Immature natural killer cell (primary cell): ENCODE results near the gene NR3C2. TPM values are rescaled to one million over a fixed set of nuclear protein-coding genes. Genes with fewer than 3 reads are reported as not detected.

Source experiments
- DNase-seq, 3 donors: peaks; one replicate each; pipeline ENCODE4 v3.0.0; 2022; ENCODE audit warnings: mixed read lengths in 1 of 3
- H3K27ac Mint-ChIP-seq, 6 donors: one replicate each; pipeline ENCODE4 v1.8.0; 2020; ENCODE audit warnings: mixed read lengths in 6 of 6, mild to moderate bottlenecking in 5 of 6, inconsistent platforms in 4 of 6, moderate library complexity in 3 of 6
- H3K27me3 Mint-ChIP-seq, 3 donors: one replicate each; pipeline ENCODE4 v1.8.0; 2020 to 2021; ENCODE audit warnings: low read depth in 3 of 3, mild to moderate bottlenecking in 3 of 3, mixed read lengths in 3 of 3, moderate library complexity in 3 of 3, inconsistent platforms in 1 of 3
- H3K36me3 Mint-ChIP-seq, 3 donors: one replicate each; pipeline ENCODE4 v1.8.0; 2020; ENCODE audit warnings: mixed read lengths in 3 of 3, inconsistent platforms in 2 of 3, mild to moderate bottlenecking in 2 of 3
- H3K4me1 Mint-ChIP-seq, 2 donors: one replicate each; pipeline ENCODE4 v1.8.0; 2020; ENCODE audit warnings: inconsistent platforms in 2 of 2, mild to moderate bottlenecking in 2 of 2, mixed read lengths in 2 of 2, moderate library complexity in 1 of 2
- H3K4me3 Mint-ChIP-seq, 5 donors: one replicate each; pipeline ENCODE4 v1.8.0; 2020; ENCODE audit warnings: mild to moderate bottlenecking in 5 of 5, mixed read lengths in 5 of 5, inconsistent platforms in 3 of 5, moderate library complexity in 3 of 5
- H3K9me3 Mint-ChIP-seq, 6 donors: one replicate each; pipeline ENCODE4 v1.8.0; 2020; ENCODE audit warnings: mild to moderate bottlenecking in 6 of 6, mixed read lengths in 6 of 6, inconsistent platforms in 4 of 6, moderate library complexity in 3 of 6
- polyA plus RNA-seq, 3 donors: library from polyadenylated mRNA; unstranded; fragments of 300-500 nt; fragmentation: Illumina TruSeq; gene quantifications; one replicate each; pipeline ENCODE4 v1.2.3, GENCODE V29; 2021

Gene NR3C2
- polyA plus RNA-seq, 3 donors from 2014 or later, result 1.0 to 1.2 (median 1.1) TPM

DNA sequence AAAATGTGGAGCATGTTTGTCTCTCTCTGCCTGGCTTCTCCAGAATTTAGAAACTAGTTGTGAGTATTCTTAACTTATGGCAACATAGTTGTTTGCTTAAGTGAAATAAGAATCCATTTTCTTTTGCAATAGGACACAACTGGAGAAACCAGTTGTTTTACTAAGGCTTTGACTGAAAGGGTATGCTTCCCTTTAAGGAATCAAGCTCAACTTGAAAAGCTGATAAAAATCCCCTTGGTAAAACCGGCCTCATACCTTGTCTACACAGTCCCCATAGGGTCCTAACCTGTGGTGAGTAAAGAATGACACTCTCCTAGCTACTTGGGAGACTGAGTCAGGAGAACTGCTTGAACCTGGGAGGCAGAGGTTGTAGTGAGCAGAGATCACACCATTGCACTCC is 139.8 kb downstream of the NR3C2 start:
- H3K4me3 Mint-ChIP-seq, result no peak overlapping the region
- DNase-seq, result no peak
- peaks cover 0 to 3% (median 2%) of the 10 kb centered on the region in 3 donors for H3K27me3 Mint-ChIP-seq
- no peaks in the 10 kb centered on the region for H3K4me1 Mint-ChIP-seq
- H3K9me3 Mint-ChIP-seq, result peaks cover 0 to 5% (median 2%) of the 10 kb centered on the region in 6 donors
- peaks cover 0 to 4% (median 4%) of the 10 kb centered on the region in 3 donors for H3K36me3 Mint-ChIP-seq
- H3K27ac Mint-ChIP-seq, result no peak overlapping the region

DNA sequence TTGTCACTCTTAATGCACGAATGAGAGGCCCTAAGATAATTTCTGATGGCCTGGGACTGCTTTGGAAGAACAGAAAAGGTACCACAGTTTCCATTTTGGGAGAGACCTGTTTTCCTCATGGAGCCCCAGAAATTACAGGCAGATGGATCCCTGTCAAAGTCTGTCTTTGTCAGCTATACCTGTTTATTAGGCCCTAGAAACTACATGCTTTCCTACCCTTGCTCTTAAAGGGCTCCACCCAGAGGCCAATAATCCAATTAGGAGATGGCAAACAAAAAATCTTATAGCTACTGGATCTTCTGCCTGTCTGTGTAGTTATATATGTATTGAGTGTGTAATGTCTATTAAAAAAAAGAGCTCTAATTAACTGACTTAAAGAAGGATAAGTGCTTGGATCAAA is 141.3 kb downstream of the NR3C2 start:
- Mint-ChIP-seq H3K27ac (no peak overlapping the region), H3K9me3 (peaks cover 0 to 5% (median 2%) of the 10 kb centered on the region in 6 donors), H3K4me1 (no peaks in the 10 kb centered on the region), H3K36me3 (peaks cover 0 to 4% (median 4%) of the 10 kb centered on the region in 3 donors), H3K27me3 (peaks cover 0 to 3% (median 2%) of the 10 kb centered on the region in 3 donors), H3K4me3 (no peak overlapping the region)
- DNase-seq, result no peak

DNA sequence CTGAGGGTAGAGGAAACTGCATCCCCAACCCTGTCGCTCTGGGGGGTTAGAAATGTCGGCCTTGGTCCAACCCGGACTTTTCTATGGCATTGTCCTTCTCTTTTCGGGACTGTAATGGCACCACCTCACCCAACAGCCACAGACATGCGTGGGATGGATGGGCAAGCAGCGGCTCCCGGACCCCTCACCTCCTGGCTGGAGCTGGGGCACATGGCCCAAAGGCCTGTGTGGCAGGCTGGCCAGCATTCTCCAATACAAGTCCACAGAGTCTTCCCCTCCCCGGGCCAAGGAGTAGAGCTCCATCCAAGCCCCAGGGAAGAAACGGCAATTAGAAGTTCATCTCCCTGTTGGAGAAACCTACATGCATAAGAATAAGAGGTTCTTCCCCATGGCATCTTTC is 142.9 kb downstream of the NR3C2 start:
- Mint-ChIP-seq H3K27me3 (peaks cover 0 to 3% (median 2%) of the 10 kb centered on the region in 3 donors), H3K36me3 (peaks cover 0 to 4% (median 4%) of the 10 kb centered on the region in 3 donors), H3K4me3 (no peak overlapping the region), H3K27ac (no peak overlapping the region), H3K9me3 (peaks cover 0 to 5% (median 2%) of the 10 kb centered on the region in 6 donors), H3K4me1 (no peaks in the 10 kb centered on the region)
- DNase-seq, result no peak

DNA sequence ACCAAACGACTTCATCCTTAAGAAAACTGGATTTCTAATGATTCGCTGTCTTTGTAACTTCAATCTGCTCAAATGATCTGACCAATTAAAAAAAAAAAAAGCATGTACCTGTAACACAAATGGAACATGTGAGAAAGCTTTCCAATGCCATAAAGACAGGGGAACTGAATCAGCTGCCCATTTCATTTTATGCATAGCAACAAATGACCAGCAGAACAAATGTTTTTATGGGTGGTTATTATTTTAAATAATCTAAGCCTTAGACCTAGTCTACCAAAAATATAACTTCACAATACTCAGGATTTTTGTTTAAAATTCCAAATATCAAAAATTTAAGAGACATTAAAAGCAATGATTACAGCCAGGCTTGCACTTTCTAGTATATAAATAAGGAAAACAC is 145.7 kb downstream of the NR3C2 start:
- H3K36me3 Mint-ChIP-seq, result peaks cover 0 to 4% (median 4%) of the 10 kb centered on the region in 3 donors
- peaks cover 0 to 2% (median 0%) of the 10 kb centered on the region in 3 donors for H3K27me3 Mint-ChIP-seq
- no peaks in the 10 kb centered on the region for H3K4me1 Mint-ChIP-seq
- no peak for DNase-seq
- H3K4me3 Mint-ChIP-seq, result no peak overlapping the region
- H3K9me3 Mint-ChIP-seq, result peaks cover 0 to 5% (median 2%) of the 10 kb centered on the region in 6 donors
- H3K27ac Mint-ChIP-seq, result no peak overlapping the region

DNA sequence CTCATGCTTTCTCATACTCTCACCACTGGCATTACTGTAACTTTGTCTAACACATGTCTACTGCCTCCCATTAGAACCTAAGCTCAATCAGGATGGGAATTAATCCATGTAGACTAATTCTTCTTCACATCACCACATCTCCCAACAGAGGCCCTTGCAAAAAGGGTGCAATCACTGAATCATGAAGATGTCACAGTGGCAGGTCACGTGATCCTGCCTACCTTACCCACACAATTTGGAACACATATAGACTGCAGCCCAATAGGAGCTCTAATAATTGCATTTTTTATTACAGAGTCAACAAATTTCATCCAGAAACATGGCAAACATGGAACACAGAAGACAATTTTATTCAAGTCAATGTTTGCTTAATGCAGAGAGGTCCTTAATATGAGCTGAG is 146.6 kb downstream of the NR3C2 start:
- H3K27me3 Mint-ChIP-seq, result peaks cover 0 to 2% (median 0%) of the 10 kb centered on the region in 3 donors
- DNase-seq, result no peak
- H3K9me3 Mint-ChIP-seq, result peaks cover 0 to 5% (median 0%) of the 10 kb centered on the region in 6 donors
- H3K4me3 Mint-ChIP-seq, result no peak overlapping the region
- no peak overlapping the region for H3K27ac Mint-ChIP-seq
- H3K36me3 Mint-ChIP-seq, result peaks cover 0 to 4% (median 0%) of the 10 kb centered on the region in 3 donors
- H3K4me1 Mint-ChIP-seq, result no peaks in the 10 kb centered on the region

DNA sequence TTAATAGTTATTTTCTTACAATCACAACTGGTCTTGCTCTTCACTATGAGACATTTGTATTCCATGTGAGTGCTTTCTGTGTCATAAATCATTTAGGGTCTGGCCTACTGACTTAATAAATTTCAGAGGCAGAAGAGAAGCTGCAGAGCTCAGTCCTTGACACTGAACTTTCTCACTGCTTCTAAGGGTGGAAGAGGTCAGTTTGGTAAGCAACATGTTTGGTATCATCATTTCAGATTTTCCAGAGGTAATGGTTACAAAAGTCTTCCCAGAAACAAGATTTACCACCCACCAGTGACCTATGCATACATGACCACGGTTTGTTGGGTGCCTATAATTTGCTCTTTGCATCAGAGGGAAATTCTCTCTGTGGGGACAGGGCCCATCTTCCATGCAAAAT is 148.6 kb downstream of the NR3C2 start:
- DNase-seq, result no peak
- Mint-ChIP-seq H3K27ac (no peak overlapping the region), H3K9me3 (no peaks in the 10 kb centered on the region), H3K4me1 (no peaks in the 10 kb centered on the region), H3K27me3 (peaks cover 0 to 2% (median 0%) of the 10 kb centered on the region in 3 donors), H3K4me3 (no peak overlapping the region), H3K36me3 (peaks cover 0 to 4% (median 0%) of the 10 kb centered on the region in 3 donors)

DNA sequence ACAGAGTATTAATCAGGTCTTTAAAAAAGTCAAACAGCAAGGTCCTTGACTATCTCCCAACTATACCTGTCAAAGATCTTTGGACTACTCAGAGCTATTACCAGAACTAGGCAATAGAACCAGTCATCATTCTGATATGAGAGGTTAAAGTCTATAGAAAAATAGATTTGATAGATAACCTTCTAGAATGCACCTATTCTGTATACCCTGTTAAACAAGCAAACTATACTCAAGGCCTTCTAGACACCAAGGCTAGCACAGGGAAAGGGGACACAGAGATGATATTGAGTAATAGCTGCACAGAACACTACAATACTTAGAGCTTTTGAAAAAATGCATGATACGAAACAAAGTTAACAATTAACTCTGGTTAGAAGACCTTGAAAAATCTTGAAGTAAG is 149.5 kb downstream of the NR3C2 start:
- Mint-ChIP-seq H3K27ac (no peak overlapping the region), H3K9me3 (no peaks in the 10 kb centered on the region), H3K27me3 (no peaks in the 10 kb centered on the region), H3K4me3 (no peak overlapping the region), H3K4me1 (no peaks in the 10 kb centered on the region), H3K36me3 (no peaks in the 10 kb centered on the region)
- no peak for DNase-seq

DNA sequence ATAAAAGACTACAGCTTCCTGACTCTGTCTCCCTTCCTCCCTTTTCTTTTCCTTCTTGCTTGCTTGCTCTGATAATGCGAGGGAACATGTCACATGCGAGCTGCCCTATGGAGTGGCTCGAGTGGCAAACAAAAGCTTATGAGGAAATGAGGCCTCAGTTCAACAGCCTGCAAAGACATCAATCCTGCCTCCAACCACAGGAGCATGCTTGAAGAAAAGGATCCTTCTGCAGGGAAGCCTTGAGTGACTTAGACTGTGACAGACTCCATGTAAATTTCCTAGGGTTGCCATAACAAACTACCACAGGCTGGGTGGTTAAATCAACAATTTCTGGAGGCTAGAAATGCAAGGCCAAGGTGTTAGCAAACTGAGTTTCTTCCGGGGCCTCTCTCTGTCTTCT is 152.5 kb downstream of the NR3C2 start:
- Mint-ChIP-seq H3K36me3 (no peaks in the 10 kb centered on the region), H3K4me3 (no peak overlapping the region), H3K4me1 (no peaks in the 10 kb centered on the region), H3K27me3 (no peaks in the 10 kb centered on the region), H3K9me3 (no peaks in the 10 kb centered on the region), H3K27ac (no peak overlapping the region)
- no peak for DNase-seq

DNA sequence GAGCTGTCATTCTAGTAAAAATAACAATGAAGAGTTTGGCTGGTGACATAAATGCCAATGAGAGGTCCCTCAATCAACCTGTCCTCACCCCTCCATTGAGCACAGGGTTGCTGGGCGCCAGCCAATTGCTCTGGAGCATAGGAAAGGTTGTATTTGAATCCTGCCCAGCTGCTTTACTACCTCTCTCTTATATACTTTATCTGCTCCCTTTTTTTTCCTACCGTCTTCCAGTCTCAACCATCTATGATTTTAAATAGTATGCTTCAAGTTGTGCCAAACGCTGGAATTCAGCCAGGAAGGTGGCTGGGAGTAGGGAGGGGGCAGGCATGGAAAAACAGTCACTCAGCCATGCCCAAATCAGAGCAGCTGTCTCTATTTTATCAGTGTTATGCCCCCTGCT is 153.8 kb downstream of the NR3C2 start:
- H3K9me3 Mint-ChIP-seq, result no peaks in the 10 kb centered on the region
- no peaks in the 10 kb centered on the region for H3K4me1 Mint-ChIP-seq
- no peak overlapping the region for H3K4me3 Mint-ChIP-seq
- no peak overlapping the region for H3K27ac Mint-ChIP-seq
- DNase-seq, result no peak
- H3K36me3 Mint-ChIP-seq, result no peaks in the 10 kb centered on the region
- no peaks in the 10 kb centered on the region for H3K27me3 Mint-ChIP-seq

DNA sequence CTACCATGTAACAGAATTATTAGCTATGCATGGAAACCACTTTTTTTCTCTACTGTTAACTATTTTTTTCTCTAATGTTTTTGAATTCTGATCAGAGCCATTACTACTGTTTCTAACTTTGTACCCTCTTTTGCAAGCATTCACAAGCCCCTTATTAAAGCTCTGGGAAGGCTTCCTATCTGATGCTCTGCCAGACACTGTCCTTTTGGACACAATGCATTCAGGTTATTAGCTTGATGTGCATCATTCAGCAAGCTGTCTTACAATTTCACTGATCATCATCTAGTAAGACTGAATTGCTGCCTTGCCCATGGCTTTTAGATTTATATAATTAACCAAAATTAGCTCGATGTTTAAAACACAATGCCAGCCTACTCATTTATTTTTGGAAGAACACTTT is 155.1 kb downstream of the NR3C2 start:
- H3K36me3 Mint-ChIP-seq, result no peaks in the 10 kb centered on the region
- no peaks in the 10 kb centered on the region for H3K27me3 Mint-ChIP-seq
- H3K27ac Mint-ChIP-seq, result no peak overlapping the region
- no peak overlapping the region for H3K4me3 Mint-ChIP-seq
- H3K9me3 Mint-ChIP-seq, result no peaks in the 10 kb centered on the region
- DNase-seq, result no peak
- H3K4me1 Mint-ChIP-seq, result no peaks in the 10 kb centered on the region

DNA sequence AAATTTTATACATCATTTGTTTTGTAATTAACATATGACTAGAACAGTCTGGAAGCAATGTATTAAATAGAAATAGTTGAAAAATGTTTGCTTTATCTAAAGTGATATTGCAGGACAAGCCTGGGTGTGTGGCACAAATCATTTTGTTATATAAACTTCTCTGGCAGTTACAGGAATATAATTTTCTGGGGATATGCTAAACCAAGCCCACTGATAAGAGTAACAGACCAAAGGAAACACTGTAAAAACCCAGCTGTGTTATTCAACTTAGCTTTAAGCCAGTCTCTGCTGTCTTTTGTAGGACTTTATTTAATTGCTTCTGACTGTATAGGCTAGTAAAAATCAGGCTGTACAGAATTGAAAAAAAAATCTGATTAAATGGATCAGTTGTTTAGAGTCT is 156.2 kb downstream of the NR3C2 start:
- no peaks in the 10 kb centered on the region for H3K36me3 Mint-ChIP-seq
- no peak overlapping the region for H3K27ac Mint-ChIP-seq
- DNase-seq, result no peak
- no peak overlapping the region for H3K4me3 Mint-ChIP-seq
- no peaks in the 10 kb centered on the region for H3K4me1 Mint-ChIP-seq
- H3K9me3 Mint-ChIP-seq, result no peaks in the 10 kb centered on the region
- H3K27me3 Mint-ChIP-seq, result no peaks in the 10 kb centered on the region

DNA sequence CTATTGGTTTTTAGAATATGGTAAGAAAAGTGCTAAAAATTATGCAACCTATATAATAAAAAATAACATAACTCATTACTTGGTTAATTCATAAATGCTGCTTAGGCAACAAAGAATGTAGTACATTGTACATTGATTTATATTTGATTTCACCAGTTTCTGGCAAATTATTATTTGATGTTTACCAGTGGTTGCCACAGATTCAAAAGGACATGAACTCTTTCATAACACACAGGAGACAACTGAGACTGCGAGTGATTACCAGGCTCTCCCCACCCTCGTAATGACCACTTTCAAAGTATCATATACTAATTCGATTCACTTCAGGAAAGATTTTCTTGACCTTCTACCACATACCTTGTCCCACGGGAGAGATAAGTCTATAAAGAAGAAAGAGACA is 158.5 kb downstream of the NR3C2 start:
- Mint-ChIP-seq H3K4me1 (no peaks in the 10 kb centered on the region), H3K9me3 (no peaks in the 10 kb centered on the region), H3K27ac (no peak overlapping the region), H3K4me3 (no peak overlapping the region), H3K36me3 (no peaks in the 10 kb centered on the region), H3K27me3 (no peaks in the 10 kb centered on the region)
- no peak for DNase-seq

DNA sequence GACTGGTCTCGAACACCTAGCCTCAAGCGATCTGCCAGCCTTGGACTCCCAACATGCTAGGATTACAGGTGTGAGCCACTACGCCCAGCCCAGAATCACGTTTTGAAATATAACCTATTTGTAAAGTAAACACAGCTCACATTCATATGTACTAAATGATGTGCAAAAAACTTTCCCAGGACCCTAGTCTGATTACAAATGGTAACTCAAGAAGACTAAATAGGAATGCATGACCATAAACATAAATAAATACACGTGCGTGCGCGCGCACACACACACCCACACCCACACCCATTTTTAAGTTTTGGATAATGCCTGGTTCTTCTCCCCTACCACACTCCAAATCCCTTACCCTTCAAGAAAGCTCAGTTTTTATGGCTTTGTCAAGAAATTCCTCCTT is 163.9 kb downstream of the NR3C2 start:
- no peak overlapping the region for H3K27ac Mint-ChIP-seq
- no peaks in the 10 kb centered on the region for H3K36me3 Mint-ChIP-seq
- H3K9me3 Mint-ChIP-seq, result peaks cover 0 to 3% (median 0%) of the 10 kb centered on the region in 6 donors
- H3K27me3 Mint-ChIP-seq, result peaks cover 0 to 2% (median 0%) of the 10 kb centered on the region in 3 donors
- H3K4me1 Mint-ChIP-seq, result no peaks in the 10 kb centered on the region
- no peak overlapping the region for H3K4me3 Mint-ChIP-seq
- no peak for DNase-seq

DNA sequence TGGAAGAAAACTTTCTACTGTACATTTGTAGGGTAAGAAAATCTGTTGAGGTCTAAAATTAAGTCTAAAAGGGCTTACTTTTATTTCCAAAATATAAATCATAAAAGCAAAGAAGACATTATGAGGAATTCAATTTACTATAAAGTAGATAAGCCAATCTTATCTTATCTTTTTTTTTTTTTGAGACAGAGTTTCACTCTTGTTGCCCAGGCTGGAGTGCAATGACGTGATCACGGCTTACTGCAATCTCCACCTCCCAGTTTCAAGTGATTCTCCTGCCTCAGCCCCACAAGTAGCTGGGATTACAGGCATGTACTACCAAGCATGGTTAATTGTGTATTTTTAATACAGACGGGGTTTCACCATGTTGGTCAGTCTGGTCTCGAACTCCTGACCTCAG is 166.9 kb downstream of the NR3C2 start:
- Mint-ChIP-seq H3K4me1 (no peaks in the 10 kb centered on the region), H3K9me3 (peaks cover 0 to 3% (median 0%) of the 10 kb centered on the region in 6 donors), H3K36me3 (no peaks in the 10 kb centered on the region), H3K27me3 (peaks cover 0 to 5% (median 2%) of the 10 kb centered on the region in 3 donors), H3K4me3 (no peak overlapping the region), H3K27ac (no peak overlapping the region)
- no peak for DNase-seq

DNA sequence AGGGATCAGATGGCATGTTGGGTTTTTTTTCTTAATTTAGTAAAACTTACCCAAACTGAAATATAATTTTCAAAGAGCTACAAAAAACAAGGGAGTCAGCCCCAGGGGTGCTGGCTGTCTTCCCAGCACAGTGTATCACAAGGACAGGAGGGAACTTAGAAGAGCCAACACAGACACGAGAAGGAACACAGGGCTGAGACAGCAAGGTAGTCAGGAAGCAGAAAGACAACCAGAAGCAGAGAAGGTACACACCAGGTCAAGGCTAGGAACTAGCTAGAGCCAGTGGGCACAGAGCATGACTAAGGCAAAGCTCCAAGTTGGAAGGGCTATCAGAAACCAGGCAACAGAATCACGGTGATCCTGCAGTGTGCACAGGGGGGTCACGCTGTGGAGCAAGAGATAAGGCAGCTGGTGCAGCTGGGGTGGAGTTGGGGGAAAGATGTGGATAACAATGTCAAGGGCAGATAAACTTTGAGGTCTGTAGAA is 168.7 kb downstream of the NR3C2 start:
- no peak overlapping the region for H3K27ac Mint-ChIP-seq

More for the DNA sequence above, 168.7 kb downstream of the NR3C2 start:
- peaks cover 0 to 3% (median 0%) of the 10 kb centered on the region in 6 donors for H3K9me3 Mint-ChIP-seq
- no peak for DNase-seq
- no peak overlapping the region for H3K4me3 Mint-ChIP-seq
- no peaks in the 10 kb centered on the region for H3K4me1 Mint-ChIP-seq
- H3K36me3 Mint-ChIP-seq, result no peaks in the 10 kb centered on the region
- H3K27me3 Mint-ChIP-seq, result peaks cover 0 to 5% (median 2%) of the 10 kb centered on the region in 3 donors
